Esophagus squamous epithelium (tissue), 4 donors: ENCODE measurements around the gene SMPD3.

Experiments
- CTCF ChIP-seq, 6 experiments: fragments of 450-650 bp in 4 of 6; fragments of 200-600 bp in 2 of 6; sonication (generic) in 2 of 6; IDR thresholded peaks; one replicate each; pipeline ENCODE4 v1.5.1; 2016 to 2019; ENCODE audit warnings: antibody characterized with exemption in 6 of 6, mild to moderate bottlenecking in 4 of 6, moderate library complexity in 4 of 6
- POLR2A ChIP-seq, 4 donors: fragments of 450-650 bp; IDR thresholded peaks; one replicate each; pipeline ENCODE4 v1.6.1; 2017; ENCODE audit warnings: antibody characterized with exemption in 4 of 4, mild to moderate bottlenecking in 4 of 4, moderate library complexity in 3 of 4

DNA sequence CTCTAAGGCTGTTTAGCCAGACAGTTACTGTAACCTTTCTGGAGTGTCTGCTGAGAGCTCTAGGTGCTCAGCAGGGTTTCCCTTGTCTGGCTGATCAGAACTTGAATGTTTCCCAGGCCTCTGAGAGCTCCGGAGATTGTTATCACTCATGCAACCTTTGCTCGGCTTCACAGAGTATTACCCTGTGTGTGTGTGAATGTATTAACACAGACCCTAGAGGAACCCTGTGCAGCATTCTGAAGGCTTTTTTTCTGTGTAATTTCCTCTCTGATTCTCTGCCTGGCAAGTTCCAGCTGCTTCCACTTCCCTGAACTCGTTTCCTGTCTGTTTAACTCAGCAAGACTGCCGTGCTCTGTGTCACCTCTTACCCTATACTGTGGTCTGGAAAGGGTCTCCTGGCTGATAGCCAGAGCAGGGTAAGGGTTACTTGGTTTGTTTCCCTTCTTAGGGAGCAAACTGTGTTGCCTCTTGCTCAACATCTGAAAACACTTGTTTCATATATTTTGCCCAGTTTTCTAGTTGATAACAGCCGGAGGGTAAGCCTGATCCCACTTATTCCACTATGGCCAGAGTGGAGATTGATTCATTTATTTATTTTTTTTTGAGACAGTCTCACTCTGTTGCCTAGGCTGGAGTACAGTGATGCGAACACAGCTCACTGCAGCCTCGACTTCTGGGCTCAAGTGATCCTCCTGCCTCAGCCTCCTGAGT, 115.7 kb downstream of the SMPD3 start:
- TF ChIP-seq CTCF (IDR thresholded peaks at IDR 0.05), result no peak
- no peak for TF ChIP-seq POLR2A (IDR thresholded peaks at IDR 0.05)
